Left hindlimb (tissue), 1 donor: Measurements from ENCODE around the gene TNS1.
A peak's percentile ranks its signal among the peaks of the same experiment; 100 is the strongest.
"Not testable (repeated sequence)": the region's sequence is repeated elsewhere in the genome, so short reads cannot be mapped to it uniquely, and the experiment has no call there.

Experiments
- DNase-seq: peaks from one replicate; pipeline ENCODE4 v3.0.0-alpha.2; 2018

TNS1 gene

DNA sequence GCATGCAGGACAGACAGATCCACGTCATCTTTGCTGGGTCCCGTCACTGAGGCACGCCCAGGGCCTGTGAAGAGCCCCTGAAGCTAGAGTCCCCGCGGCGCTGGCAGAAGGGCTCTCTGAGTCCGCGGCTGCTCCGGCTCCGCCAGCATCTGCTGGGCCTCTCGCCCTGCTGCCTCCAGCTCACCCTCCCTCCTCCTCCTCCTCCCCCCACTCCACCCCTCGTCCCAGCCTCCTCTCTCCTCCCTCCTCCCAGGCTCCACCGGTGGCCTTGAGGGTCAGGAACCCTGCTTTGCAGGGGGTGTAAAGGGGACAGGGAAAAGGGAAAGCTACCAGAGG lies at the start of gene TNS1:
TNS1 (minus strand) TSS at position 151 of the 336 bp plus-strand sequence; CDS start at position 28, 123 bp downstream.
- peak; percentile 78 for DNase-seq

DNA sequence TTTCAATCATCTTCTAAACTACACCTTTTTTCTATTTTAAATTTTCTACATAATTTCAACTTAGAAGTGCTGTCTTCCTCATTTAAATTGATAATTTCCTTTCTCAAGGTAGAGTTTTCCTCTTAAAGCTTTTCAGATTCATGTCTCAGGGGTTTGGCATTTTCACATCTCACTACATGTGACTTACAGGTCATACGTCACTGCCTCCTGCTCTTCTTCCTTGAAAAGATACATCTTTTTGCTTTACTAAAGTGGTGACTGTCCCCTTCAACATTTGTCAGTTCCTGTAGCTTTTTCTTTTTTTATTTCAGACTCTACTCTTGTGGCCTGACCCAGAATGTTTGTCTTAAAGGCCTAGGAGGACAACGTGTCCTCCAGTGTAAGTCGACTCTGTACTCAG lies 49.1 kb upstream of the TNS1 start:
- no peak for DNase-seq

- no peak for DNase-seq
Measured at GRCh38 chr2:218047536-218048225, 44.9 kb upstream of the TNS1 start.

GRCh38 chr2:218046238-218046637 lies 43.4 kb upstream of the TNS1 start:
- no peak for DNase-seq

- DNase-seq = not testable (repeated sequence)
Measured at GRCh38 chr2:218044599-218044998, 41.8 kb upstream of the TNS1 start.

DNA sequence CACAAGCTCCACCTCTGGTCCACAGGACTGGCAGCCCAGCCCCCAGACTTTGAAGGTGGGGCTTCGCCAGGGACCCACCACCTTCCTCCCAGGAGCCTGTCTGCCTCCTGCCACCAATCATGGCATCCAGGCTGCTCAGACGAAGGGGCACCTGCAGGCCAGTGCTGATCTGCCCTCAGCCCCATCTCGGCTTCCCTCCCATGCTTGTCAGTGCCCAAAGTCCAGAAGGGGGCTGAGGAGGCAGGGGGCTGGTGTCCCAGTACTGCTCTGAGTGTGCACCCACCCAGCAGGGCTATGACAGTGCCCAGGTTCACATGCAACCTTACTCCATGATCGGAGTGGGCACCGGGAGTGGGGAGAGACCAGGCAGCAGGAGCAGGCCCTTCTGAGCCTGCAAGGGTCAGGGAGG lies 40.9 kb upstream of the TNS1 start:
- DNase-seq = no peak

GRCh38 chr2:218043100-218043499 lies 40.3 kb upstream of the TNS1 start:
- no peak for DNase-seq

- DNase-seq = no peak
Measured at GRCh38 chr2:218041302-218042168, 38.7 kb upstream of the TNS1 start.

GRCh38 chr2:218040883-218041282 lies 38.1 kb upstream of the TNS1 start:
- no peak for DNase-seq

- no peak for DNase-seq
Measured at GRCh38 chr2:218039171-218039570, 36.4 kb upstream of the TNS1 start.

DNA sequence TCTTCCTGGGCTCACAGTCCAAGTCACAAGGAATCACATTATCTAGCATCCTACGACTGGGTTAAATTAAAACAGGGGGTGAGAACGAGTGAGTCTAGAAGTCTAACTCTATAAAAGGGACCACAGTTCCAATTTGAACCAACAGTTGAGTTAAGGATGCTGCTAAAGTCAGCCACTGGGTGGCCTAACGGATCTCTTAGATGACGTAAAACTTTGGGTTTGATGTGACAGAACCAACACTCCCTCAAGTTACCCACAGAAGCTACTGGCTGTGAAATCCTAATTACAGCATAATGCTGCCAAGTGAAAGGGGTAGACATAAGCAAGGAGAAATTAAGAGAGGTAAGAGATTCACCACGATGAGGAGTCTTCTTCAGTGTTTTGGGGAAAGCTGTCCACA lies 33.6 kb upstream of the TNS1 start:
- no peak for DNase-seq

- no peak for DNase-seq
Measured at GRCh38 chr2:218035463-218036100, 32.8 kb upstream of the TNS1 start.

- DNase-seq = peak; percentile 83
Measured at GRCh38 chr2:218034497-218035213, 31.9 kb upstream of the TNS1 start.

- no peak for DNase-seq
Measured at GRCh38 chr2:218033590-218034496, 31.0 kb upstream of the TNS1 start.

- no peak for DNase-seq
Measured at GRCh38 chr2:218033208-218033589, 30.4 kb upstream of the TNS1 start.

DNA sequence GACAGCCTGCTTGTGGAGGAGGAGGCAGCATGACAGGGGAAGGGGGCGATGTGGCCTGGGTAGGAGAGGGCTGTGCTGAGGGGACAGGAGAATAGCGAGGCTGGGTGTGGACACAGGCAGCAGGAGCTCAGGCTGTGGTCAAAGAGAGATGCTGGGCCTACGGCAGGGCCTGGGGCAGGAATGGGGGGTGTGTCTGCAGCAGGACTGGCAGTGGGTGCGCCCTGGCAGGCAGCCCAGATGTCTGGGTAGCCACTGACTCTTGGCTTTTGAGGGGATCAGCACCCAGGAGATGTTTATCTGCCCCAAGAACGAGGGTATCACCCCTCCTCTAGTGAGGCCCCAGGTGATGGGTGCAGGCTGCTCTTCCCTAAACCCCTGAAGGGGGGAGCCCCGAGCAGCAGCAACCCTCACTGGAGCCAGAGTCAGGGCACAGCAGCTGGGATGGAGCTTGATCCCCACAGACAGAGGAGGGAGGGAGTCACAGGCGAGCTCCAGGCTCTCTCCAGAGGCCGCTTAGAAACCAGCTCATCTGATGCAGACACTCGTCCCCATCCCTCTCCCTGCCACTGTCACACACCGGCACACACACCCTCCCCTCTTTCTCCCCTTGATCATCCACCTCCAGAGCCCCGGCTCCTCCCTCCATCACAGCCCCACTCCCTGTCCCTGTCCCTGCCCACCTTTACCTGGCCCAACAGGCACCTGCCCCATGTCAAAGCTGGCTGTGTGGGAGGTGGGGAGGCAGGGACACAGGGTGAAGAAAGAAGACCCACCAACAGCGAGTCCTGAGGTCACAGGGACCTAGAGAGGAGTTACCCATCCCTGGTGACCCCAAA lies 29.8 kb upstream of the TNS1 start:
- DNase-seq = no peak

- no peak for DNase-seq
Measured at GRCh38 chr2:218031771-218032257, 29.0 kb upstream of the TNS1 start.

DNA sequence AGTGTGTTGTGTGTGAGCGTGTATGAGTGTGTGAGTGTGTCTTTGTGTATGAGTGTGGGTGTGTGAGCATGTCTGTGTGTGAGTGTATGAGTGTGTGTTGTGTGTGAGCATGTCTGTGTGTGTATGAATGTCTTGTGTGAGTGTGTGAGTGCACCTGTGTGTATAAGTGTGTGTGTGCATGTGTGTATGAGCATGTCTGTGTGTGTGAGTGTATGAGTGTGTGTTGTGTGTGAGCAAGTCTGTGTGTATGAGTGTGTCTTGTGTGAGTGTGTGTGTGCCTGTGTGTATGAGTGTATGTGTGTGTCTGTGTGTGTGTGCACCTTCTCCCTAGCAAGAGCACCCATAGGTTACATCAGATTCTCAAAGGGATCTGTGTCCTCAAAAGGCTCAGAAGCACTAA lies 28.5 kb upstream of the TNS1 start:
- DNase-seq = no peak

DNA sequence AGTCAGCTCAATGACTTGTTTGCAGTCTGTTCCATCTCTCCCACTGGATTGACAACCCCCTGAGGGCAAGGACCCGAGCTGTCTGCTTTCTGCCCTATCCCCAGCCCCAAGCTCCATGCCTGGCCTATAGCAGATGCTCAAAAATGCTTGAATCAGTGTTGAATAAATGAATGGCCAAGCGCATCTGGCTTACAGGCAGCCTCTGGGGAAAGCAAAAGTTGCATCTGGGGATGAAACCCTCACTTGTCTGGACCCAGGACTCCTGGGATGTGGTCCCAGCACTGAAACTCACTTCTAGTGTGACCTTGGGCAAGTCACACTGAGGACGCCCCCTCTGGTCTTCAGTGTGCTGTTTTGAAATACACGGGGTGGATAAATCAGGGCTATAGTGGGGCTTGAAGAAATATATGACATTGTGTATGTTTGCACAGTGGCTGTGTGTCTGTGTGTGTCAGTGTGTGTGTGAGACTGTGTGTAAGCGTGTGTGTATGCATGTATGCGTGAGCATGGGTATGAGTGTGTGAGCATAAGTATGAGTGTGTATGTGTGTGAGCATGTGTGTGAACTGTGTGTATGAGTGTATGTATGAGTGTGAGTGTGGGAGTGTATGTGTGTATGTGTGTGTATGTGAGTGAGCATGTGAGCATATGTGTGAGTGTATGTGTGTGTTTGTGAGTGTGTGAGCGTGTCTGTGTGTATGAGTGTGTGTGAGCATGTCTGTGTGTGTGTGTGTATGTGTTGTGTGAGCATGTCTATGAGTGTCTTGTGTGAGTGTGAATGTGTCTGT lies 27.8 kb upstream of the TNS1 start:
- DNase-seq = no peak
